Aorta (tissue), 5 donors: Measurements from ENCODE around the gene DISC1. TPM values are rescaled to one million over a fixed set of nuclear protein-coding genes. Genes with fewer than 3 reads are reported as not detected.
"Not testable (repeated sequence)": the region's sequence is repeated elsewhere in the genome, so short reads cannot be mapped to it uniquely, and the experiment has no call there.

ENCODE experiments used
- ATAC-seq: fragments of 200-7000 bp; cut with Tn5 transposase; one replicate; pipeline ENCODE4 v1.9.1; 2022; ENCODE audit warnings: moderate library complexity; ENCODE audit not compliant: low FRiP score
- DNase-seq, 2 donors: peaks; one replicate each; pipeline ENCODE4 v3.0.0-alpha.2; 2020
- H3K27ac ChIP-seq, 2 donors: one replicate each; pipeline ENCODE4 v1.5.1; 2013; ENCODE audit warnings: low read length in 2 of 2, mild to moderate bottlenecking in 2 of 2, moderate library complexity in 2 of 2, control low read depth in 1 of 2, inconsistent platforms in 1 of 2, low read depth in 1 of 2
- H3K27me3 ChIP-seq, 2 donors: one replicate each; pipeline ENCODE4 v1.6.1; 2013; ENCODE audit warnings: control low read depth in 1 of 2, low read length in 1 of 2, mild to moderate bottlenecking in 1 of 2, moderate library complexity in 1 of 2; ENCODE audit not compliant: insufficient read depth in 2 of 2, control insufficient read depth in 1 of 2
- H3K36me3 ChIP-seq, 2 donors: one replicate each; pipeline ENCODE4 v1.6.1; 2013; ENCODE audit warnings: control low read depth in 1 of 2, low read length in 1 of 2, mild to moderate bottlenecking in 1 of 2; ENCODE audit not compliant: insufficient read depth in 2 of 2, control insufficient read depth in 1 of 2
- H3K4me1 ChIP-seq, 2 donors: one replicate each; pipeline ENCODE4 v1.6.1; 2013; ENCODE audit warnings: low read length in 2 of 2, control low read depth in 1 of 2, mild to moderate bottlenecking in 1 of 2, moderate library complexity in 1 of 2; ENCODE audit not compliant: insufficient read depth in 2 of 2, control insufficient read depth in 1 of 2
- H3K4me3 ChIP-seq, 2 donors: one replicate each; pipeline ENCODE4 v1.5.1; 2013; ENCODE audit warnings: low read length in 2 of 2, control low read depth in 1 of 2, mild to moderate bottlenecking in 1 of 2
- H3K9me3 ChIP-seq: one replicate; pipeline ENCODE4 v1.6.1; 2013; ENCODE audit warnings: mild to moderate bottlenecking, low read length; ENCODE audit not compliant: control insufficient read depth
- WGBS, 2 donors: extraction: QIAGEN DNeasy Blood & Tissue Kit; methylation state at CpG; one replicate each; pipeline ENCODE4 v1.1.7; 2013; 5-methylcytosine and 5-hydroxymethylcytosine counted together
- intact Hi-C, 2 donors: fragments of 100-400 bp; cut with DNase I; formaldehyde crosslinking; loops; one replicate each; pipeline versions ENCODE4 v1.14.2 to v1.15.0; 2022
- polyA plus RNA-seq, 2 donors: library from polyadenylated mRNA; stranded (reverse); fragments of 200-250 nt; gene quantifications; one replicate each; pipeline ENCODE4 v1.2.3, GENCODE V29; 2013
- total RNA-seq, 2 donors: library from RNA; stranded (reverse); fragmentation: NEBNext Ultra II Directional; extraction: Animal tissue kit (Norgen Biotek cat#: 25700); gene quantifications; one replicate each; pipeline ENCODE4 v1.2.1, GENCODE V29; 2021
- donor health status: healthy with polysubstance abuse.
- donor health status: Bipolar disorder and iron deficiency.
- donor health status: DM: no; HTN: no; CAD: no.
- donor health status: DM: no; HTN: no; CAD: no.
- donor health status: DM: yes; HTN: yes; CAD: no.

DISC1 gene
- total and polyA plus RNA-seq, 4 donors, result 0.64 to 31.7 (median 6.0) TPM

DNA sequence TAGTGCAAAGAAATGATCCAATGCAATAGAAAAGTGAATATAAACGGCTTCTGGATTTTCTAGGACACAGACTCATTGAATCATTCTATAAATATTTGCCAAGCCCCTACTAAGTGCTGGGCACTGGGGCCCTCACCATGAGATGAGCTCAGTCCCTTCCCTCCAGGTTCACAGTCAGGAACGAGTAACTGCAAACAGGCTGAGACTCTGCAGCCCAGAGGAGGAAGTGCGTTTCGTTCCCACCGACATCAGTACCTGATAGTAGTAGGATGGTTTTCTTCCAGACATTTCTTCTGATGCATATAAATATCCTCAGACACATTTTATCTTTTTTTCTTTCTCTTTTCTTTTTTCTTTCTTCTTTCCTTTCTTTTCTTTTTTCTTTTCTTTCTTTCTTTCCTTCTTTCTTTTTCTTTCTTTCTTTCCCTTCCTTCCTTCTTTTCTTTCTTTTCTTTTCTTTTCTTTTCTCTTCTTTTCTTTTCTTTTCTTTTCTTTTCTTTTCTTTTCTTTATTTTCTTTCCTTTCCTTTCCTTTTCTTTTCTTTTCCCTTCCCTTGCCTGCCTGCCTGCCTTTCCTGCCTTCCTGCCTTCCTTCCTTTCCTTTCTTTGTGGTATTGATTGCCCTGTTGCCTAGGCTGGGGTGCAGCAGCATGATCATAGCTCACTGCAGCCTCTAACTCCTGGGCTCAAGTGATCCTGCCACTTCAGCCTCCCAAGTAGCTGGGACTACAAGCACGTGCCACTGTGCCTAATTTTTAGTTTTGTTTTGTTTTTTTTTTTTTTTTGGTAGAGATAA, 135.4 kb downstream of the DISC1 start:
- intact Hi-C loops, result no loop called here
- ATAC-seq, result no peak
- no peaks in the 10 kb centered on the region for H3K27me3 ChIP-seq

GRCh38 chr1:231763456-231763855, 136.9 kb downstream of the DISC1 start:
- DNase-seq (no peak), ATAC-seq (no peak)
- no peaks in the 10 kb centered on the region for H3K9me3 ChIP-seq
- no peaks in the 10 kb centered on the region for H3K27me3 ChIP-seq
- no peaks in the 10 kb centered on the region for H3K4me1 ChIP-seq
- H3K4me3 ChIP-seq, result no peak overlapping the region
- no peak overlapping the region for H3K27ac ChIP-seq
- 89 to 97% methylated on average over 2 of the region's 2 CpGs for whole genome bisulfite sequencing, 2 donors
- H3K36me3 ChIP-seq, result no peaks in the 10 kb centered on the region
- intact Hi-C loops, result no loop called here

More for the DNA sequence above, 135.4 kb downstream of the DISC1 start:
- no peak overlapping the region for H3K4me3 ChIP-seq
- H3K4me1 ChIP-seq, result no peaks in the 10 kb centered on the region
- no peak for DNase-seq
- H3K27ac ChIP-seq, result no peak overlapping the region
- WGBS, 2 donors, result 85 to 88% methylated on average over 6 of the region's 6 CpGs
- no peaks in the 10 kb centered on the region for H3K9me3 ChIP-seq
- no peaks in the 10 kb centered on the region for H3K36me3 ChIP-seq

GRCh38 chr1:231765825-231766224, 139.2 kb downstream of the DISC1 start:
- H3K9me3 ChIP-seq, H3K27me3 ChIP-seq, intact Hi-C loops, H3K36me3 ChIP-seq, H3K4me1 ChIP-seq, H3K4me3 ChIP-seq, ATAC-seq, DNase-seq, H3K27ac ChIP-seq: not testable (repeated sequence)
- WGBS, 2 donors, result 95 to 99% methylated on average over 7 of the region's 7 CpGs

DNA sequence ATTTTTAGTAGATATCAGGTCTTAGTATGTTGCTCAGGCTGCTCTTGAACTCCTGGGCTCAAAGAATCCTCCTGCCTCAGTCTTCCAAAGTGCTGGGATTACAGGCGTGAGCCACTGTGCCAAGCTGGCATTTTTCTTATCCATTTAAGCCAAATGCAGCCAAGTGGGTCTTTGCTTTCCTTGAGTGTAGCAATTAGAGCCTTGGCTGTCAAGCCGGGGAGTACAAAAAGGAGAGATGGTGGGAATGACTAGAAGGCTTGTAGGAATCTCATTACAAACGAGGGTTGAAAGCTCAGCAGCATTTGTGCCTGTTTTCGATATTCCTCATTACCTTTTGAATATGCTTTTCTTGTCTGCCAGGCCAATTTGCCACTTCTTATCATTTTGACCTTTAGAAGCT, 140.9 kb downstream of the DISC1 start:
- no peak for DNase-seq
- no peak overlapping the region for H3K27ac ChIP-seq
- H3K4me1 ChIP-seq, result no peaks in the 10 kb centered on the region
- ATAC-seq, result no peak
- no peak overlapping the region for H3K4me3 ChIP-seq
- 86 to 93% methylated on average over 4 of the region's 4 CpGs for WGBS, 2 donors
- no peaks in the 10 kb centered on the region for H3K9me3 ChIP-seq
- H3K36me3 ChIP-seq, result no peaks in the 10 kb centered on the region
- intact Hi-C loops, result no loop called here
- no peaks in the 10 kb centered on the region for H3K27me3 ChIP-seq

DNA sequence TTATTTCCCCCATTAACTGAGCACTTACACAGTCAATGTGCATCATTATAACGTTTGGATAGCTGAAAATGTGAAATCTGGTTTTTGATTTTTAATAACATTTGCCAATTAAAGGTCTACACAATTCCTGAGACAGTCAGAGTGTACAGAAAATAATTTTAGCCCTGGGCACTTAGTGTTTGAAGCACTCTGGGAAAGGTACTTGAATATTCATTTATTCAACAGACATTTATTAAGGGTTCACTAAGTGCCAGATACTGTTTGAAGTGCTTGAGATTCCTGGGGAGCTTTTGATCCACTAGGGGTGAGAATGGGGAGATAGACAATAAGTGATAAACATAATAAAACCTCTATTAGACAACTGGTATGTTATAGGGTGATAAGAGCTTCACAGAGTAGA, 141.8 kb downstream of the DISC1 start:
- no peaks in the 10 kb centered on the region for H3K36me3 ChIP-seq
- no peak overlapping the region for H3K27ac ChIP-seq
- H3K4me3 ChIP-seq, result no peak overlapping the region
- no peaks in the 10 kb centered on the region for H3K4me1 ChIP-seq
- ATAC-seq (no peak), DNase-seq (no peak)
- H3K27me3 ChIP-seq, result no peaks in the 10 kb centered on the region
- intact Hi-C loops, result no loop called here
- H3K9me3 ChIP-seq, result no peaks in the 10 kb centered on the region
- 84 to 85% methylated on average over 1 of the region's 1 CpG for WGBS, 2 donors

DNA sequence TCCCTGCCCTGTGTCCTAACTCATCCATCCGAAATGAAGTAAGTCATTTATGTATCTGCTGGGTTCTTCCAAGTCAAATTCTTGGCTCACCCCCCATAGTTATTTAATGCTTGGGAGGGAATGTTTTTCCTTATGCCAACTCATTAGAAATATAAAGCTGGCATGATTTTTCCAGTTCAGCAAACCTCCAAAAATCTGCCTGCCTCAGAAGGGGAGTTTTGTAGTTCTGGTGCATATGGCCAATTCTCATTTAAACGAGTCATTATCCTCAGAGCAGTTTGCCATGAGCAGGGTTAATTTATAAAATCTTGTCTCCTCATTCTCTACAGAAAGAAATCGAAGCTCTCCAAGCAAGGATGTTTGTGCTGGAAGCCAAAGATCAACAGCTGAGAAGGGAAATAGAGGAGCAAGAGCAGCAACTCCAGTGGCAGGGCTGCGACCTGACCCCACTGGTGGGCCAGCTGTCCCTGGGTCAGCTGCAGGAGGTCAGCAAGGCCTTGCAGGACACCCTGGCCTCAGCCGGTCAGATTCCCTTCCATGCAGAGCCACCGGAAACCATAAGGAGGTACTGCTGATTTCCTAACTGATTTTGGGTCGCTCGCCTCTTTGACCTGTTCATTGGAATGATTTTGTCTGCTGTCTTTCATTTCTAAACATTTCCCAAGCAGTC, 144.1 kb downstream of the DISC1 start:
- intact Hi-C loops, result no loop called here
- no peak for ATAC-seq
- no peaks in the 10 kb centered on the region for H3K4me1 ChIP-seq
- no peak overlapping the region for H3K4me3 ChIP-seq
- no peaks in the 10 kb centered on the region for H3K27me3 ChIP-seq
- no peak overlapping the region for H3K27ac ChIP-seq
- 55 to 65% methylated on average over 8 of the region's 8 CpGs for WGBS, 2 donors
- no peaks in the 10 kb centered on the region for H3K9me3 ChIP-seq
- H3K36me3 ChIP-seq, result no peaks in the 10 kb centered on the region
- DNase-seq, result no peak

- ATAC-seq (no peak), DNase-seq (no peak)
- no peaks in the 10 kb centered on the region for H3K9me3 ChIP-seq
- H3K27me3 ChIP-seq, result no peaks in the 10 kb centered on the region
- 96 to 97% methylated on average over 4 of the region's 4 CpGs for WGBS, 2 donors
- intact Hi-C loops, result no loop called here
- H3K4me1 ChIP-seq, result no peaks in the 10 kb centered on the region
- H3K4me3 ChIP-seq, result no peak overlapping the region
- H3K27ac ChIP-seq, result no peak overlapping the region
- no peaks in the 10 kb centered on the region for H3K36me3 ChIP-seq
These were observed 148.2 kb downstream of the DISC1 start for GRCh38 chr1:231774719-231775335.

DNA sequence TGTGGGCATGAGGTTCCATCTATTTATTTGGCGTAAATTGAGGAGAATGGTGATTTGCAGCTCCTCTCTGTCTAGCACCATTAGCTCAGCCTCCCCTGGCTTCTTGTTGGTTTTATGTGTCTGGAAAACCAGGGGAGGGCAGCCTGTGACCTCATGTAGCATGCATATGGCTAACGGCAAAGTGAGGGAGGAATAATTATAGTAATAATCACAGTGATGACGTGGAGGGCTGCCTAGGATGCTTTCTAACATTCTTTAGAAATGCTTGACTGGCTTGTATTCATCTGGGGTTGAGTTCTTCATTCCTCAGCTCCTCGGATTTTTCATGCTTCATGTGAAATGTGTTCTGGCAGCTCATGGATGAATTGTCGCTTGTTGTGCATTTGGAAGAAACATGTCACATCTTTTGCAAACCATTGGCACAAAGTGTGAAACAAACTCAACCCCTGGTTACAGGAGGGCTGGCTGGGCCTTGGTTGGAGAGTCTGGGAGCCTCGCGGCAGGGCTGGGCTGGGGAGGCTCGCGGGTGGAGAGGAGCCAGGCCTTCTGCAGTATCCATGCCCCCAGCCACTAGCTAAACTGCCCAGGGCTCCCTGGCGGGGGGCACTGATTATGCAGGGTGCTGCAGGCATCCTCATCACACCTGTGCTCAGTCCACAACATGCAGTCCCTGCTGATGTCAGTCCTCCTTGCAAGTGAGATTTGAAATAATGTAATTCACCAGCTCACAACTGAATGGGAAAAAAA, 149.6 kb downstream of the DISC1 start:
- H3K27me3 ChIP-seq, result no peaks in the 10 kb centered on the region
- H3K4me3 ChIP-seq, result no peak overlapping the region
- H3K27ac ChIP-seq, result no peak overlapping the region
- no peaks in the 10 kb centered on the region for H3K36me3 ChIP-seq
- H3K9me3 ChIP-seq, result no peaks in the 10 kb centered on the region
- no peak for ATAC-seq
- no peaks in the 10 kb centered on the region for H3K4me1 ChIP-seq
- DNase-seq, result no peak
- intact Hi-C loops, result no loop called here
- 75 to 77% methylated on average over 10 of the region's 10 CpGs for WGBS, 2 donors
